Activated naive CD8-positive, alpha-beta T cell treated with anti-CD3 and anti-CD28 coated beads, Interleukin-2, amount 10 ng/mL, durations not matched to agents 7 days and 5 days (primary cell): Measurements from ENCODE around the gene KRTAP19-5. TPM values are rescaled to one million over a fixed set of nuclear protein-coding genes. Genes with fewer than 3 reads are reported as not detected.

Experiments used
- ATAC-seq: fragments of 150-1000 bp; cut with Tn5 transposase; one replicate; pipeline ENCODE4 v1.10.0; 2021; ENCODE audit warnings: low read depth, moderate library complexity
- POLR2A ChIA-PET: fragments of 350-600 bp; sonication (Branson Sonifier 250); formaldehyde crosslinking; loops from one replicate; lab custom pipeline; 2021; ENCODE audit warnings: antibody characterized with exemption; lab: Charles Lee
- DNase-seq: peaks from one replicate; pipeline ENCODE4 v3.0.0; 2021
- H3K27ac Mint-ChIP-seq: one replicate; pipeline ENCODE4 v1.8.0; 2022; ENCODE audit warnings: mild to moderate bottlenecking, mixed read lengths
- H3K27me3 Mint-ChIP-seq: one replicate; pipeline ENCODE4 v1.8.0; 2022; ENCODE audit warnings: mild to moderate bottlenecking, moderate library complexity, mixed read lengths
- H3K36me3 Mint-ChIP-seq: one replicate; pipeline ENCODE4 v1.8.0; 2021; ENCODE audit warnings: mild to moderate bottlenecking, mixed read lengths
- H3K4me1 Mint-ChIP-seq: one replicate; pipeline ENCODE4 v1.8.0; 2021; ENCODE audit warnings: mixed read lengths
- H3K4me3 Mint-ChIP-seq: one replicate; pipeline ENCODE4 v1.8.0; 2022; ENCODE audit warnings: mild to moderate bottlenecking, moderate library complexity, mixed read lengths
- H3K9me3 Mint-ChIP-seq: one replicate; pipeline ENCODE4 v1.8.0; 2021; ENCODE audit warnings: mixed read lengths
- total RNA-seq, 2 experiments: library from RNA; stranded (reverse); gene quantifications; one replicate each; pipeline ENCODE4 v1.2.3, GENCODE V29; 2021

Gene KRTAP19-5
- total RNA-seq, 2 experiments from 2014 or later = not detected

DNA sequence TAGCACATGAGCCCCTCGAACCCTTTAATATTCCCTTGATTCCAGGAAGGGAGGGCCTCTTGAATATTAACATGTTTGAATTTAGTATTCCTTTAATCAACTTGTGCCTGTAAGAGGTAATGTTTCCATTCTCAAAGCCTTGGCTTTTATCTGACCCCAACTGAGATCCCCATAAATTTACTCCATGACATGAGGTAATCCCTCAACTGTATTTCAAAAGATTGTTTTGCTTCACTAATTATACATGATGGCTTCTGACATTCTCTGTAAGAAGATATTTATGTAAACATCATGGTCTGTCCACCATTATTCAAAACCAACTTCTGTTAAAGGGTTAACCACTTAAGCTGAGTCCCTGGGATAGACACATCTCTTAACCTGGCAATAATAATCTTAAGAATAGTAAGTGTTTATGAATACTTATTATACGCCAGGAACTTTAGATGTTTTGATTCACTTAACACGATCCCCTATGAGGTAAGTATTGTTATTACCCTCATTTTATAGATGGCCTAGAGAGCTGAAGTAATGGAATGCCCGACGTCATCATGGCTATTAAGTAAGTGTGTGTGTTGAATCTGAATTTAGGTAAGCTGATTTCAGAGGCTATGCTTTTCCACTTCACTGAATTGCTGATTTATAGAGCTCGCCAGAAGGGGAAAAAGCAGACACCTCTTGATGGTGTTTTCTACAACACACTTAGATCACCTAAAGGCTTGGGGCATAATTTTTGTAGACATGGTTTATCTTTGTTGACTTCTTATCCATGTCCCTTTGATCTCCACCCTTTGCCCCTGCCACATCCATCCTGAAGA, 32.8 kb downstream of the KRTAP19-5 start:
- H3K9me3 Mint-ChIP-seq = no peaks in the 10 kb centered on the region
- DNase-seq = no peak
- POLR2A ChIA-PET = no interaction called here
- no peak for ATAC-seq
- no peaks in the 10 kb centered on the region for H3K36me3 Mint-ChIP-seq
- no peaks in the 10 kb centered on the region for H3K4me1 Mint-ChIP-seq
- no peak overlapping the region for H3K27ac Mint-ChIP-seq
- no peak overlapping the region for H3K4me3 Mint-ChIP-seq
- no peaks in the 10 kb centered on the region for H3K27me3 Mint-ChIP-seq

DNA sequence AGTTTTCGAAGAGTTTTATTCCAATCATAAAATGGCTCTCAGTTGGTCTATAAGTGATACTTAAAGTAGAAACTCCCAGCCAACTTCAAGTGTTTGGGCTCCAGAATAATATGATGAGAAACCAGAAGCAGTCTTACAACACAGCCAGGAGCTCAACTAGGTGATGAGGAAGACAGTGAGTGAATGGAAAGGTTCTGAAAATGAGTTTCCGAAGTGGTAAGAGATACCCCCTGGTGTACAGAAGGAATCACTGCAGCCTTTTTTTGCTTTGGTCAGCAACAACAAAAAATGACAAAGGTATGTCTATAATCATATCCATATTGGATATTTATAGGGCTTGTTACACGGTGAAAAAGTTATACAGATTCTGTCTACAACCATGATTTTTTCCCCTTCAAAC, 38.2 kb downstream of the KRTAP19-5 start:
- POLR2A ChIA-PET = no interaction called here
- H3K27ac Mint-ChIP-seq = no peak overlapping the region
- H3K9me3 Mint-ChIP-seq = no peaks in the 10 kb centered on the region
- DNase-seq (no peak), ATAC-seq (no peak)
- no peaks in the 10 kb centered on the region for H3K4me1 Mint-ChIP-seq
- H3K27me3 Mint-ChIP-seq = no peaks in the 10 kb centered on the region
- no peaks in the 10 kb centered on the region for H3K36me3 Mint-ChIP-seq
- no peak overlapping the region for H3K4me3 Mint-ChIP-seq

Other genes with a start within 250 kb of the KRTAP19-5 start
- gene KRTAP24-1, start 219.2 kb downstream of the KRTAP19-5 start, total RNA-seq = not detected
- not detected for gene KRTAP25-1, start 212.6 kb downstream of the KRTAP19-5 start, total RNA-seq
- gene KRTAP26-1, start 181.8 kb downstream of the KRTAP19-5 start, total RNA-seq = not detected
- not detected for gene KRTAP27-1, start 164.4 kb downstream of the KRTAP19-5 start, total RNA-seq
- not detected for gene KRTAP23-1, start 153.5 kb downstream of the KRTAP19-5 start, total RNA-seq
- not detected for gene KRTAP13-2, start 129.9 kb downstream of the KRTAP19-5 start, total RNA-seq
- not detected for gene KRTAP13-1, start 106.1 kb downstream of the KRTAP19-5 start, total RNA-seq
- not detected for gene KRTAP13-3, start 76.2 kb downstream of the KRTAP19-5 start, total RNA-seq
- gene KRTAP13-4, start 71.9 kb downstream of the KRTAP19-5 start, total RNA-seq = not detected
- gene KRTAP15-1, start 61.9 kb downstream of the KRTAP19-5 start, total RNA-seq = not detected
- not detected for gene KRTAP19-1, start 21.8 kb downstream of the KRTAP19-5 start, total RNA-seq
- gene KRTAP19-2, start 14.7 kb downstream of the KRTAP19-5 start, total RNA-seq = not detected
- gene KRTAP19-3, start 10.1 kb downstream of the KRTAP19-5 start, total RNA-seq = not detected
- not detected for gene KRTAP19-4, start 5.0 kb downstream of the KRTAP19-5 start, total RNA-seq
- not detected for gene KRTAP19-6, start 39.7 kb upstream of the KRTAP19-5 start, total RNA-seq
- not detected for gene KRTAP19-7, start 59.2 kb upstream of the KRTAP19-5 start, total RNA-seq
- gene KRTAP22-2, start 88.3 kb upstream of the KRTAP19-5 start, total RNA-seq = not detected
- gene KRTAP6-3, start 90.3 kb upstream of the KRTAP19-5 start, total RNA-seq = not detected
- gene KRTAP6-2, start 96.8 kb upstream of the KRTAP19-5 start, total RNA-seq = not detected
- gene KRTAP22-1, start 98.9 kb upstream of the KRTAP19-5 start, total RNA-seq = not detected
- gene KRTAP6-1, start 111.8 kb upstream of the KRTAP19-5 start, total RNA-seq = not detected
- gene KRTAP20-1, start 114.3 kb upstream of the KRTAP19-5 start, total RNA-seq = not detected
- gene KRTAP20-4, start 118.5 kb upstream of the KRTAP19-5 start, total RNA-seq = not detected
- gene KRTAP20-2, start 133.1 kb upstream of the KRTAP19-5 start, total RNA-seq = not detected
- gene KRTAP20-3, start 140.7 kb upstream of the KRTAP19-5 start, total RNA-seq = not detected
- gene KRTAP21-3, start 216.6 kb upstream of the KRTAP19-5 start, total RNA-seq = not detected
- not detected for gene KRTAP21-2, start 245.1 kb upstream of the KRTAP19-5 start, total RNA-seq